AG09319 (cell line): ENCODE results near the gene LMBRD1.

Source experiments
- DNase-seq: peaks from one replicate; pipeline ENCODE4 v3.0.0-alpha.2; 2010; ENCODE audit warnings: low read depth; ENCODE audit errors: extremely low read depth
- TF ChIP-seq, protein P1 (sequence below): IDR thresholded peaks from 2 replicates; pipeline ENCODE4 v1.5.1; 2011; ENCODE audit warnings: low read depth, mild to moderate bottlenecking, inconsistent platforms, low read length, moderate library complexity

Gene LMBRD1

DNA sequence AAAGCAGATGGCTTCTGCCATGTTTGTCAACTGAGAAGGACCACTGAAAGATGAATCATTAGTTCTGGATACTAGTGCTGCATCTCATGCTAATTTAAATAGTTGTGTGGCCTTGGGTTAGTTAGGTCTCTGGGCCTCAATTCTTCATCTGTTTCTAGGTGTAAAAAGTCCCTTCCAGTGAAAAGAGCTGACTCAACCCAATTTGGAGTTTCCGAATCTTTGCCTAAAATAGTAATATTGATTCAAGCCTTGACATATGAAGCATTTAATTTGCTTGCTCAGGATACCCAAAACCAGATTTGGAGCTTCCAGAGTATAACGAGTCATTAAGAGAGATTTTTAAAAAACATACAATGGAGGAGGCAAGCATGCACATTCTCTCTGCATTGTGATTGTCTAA, 163.9 kb downstream of the LMBRD1 start:
- no peak for DNase-seq
- TF ChIP-seq, protein P1, sequence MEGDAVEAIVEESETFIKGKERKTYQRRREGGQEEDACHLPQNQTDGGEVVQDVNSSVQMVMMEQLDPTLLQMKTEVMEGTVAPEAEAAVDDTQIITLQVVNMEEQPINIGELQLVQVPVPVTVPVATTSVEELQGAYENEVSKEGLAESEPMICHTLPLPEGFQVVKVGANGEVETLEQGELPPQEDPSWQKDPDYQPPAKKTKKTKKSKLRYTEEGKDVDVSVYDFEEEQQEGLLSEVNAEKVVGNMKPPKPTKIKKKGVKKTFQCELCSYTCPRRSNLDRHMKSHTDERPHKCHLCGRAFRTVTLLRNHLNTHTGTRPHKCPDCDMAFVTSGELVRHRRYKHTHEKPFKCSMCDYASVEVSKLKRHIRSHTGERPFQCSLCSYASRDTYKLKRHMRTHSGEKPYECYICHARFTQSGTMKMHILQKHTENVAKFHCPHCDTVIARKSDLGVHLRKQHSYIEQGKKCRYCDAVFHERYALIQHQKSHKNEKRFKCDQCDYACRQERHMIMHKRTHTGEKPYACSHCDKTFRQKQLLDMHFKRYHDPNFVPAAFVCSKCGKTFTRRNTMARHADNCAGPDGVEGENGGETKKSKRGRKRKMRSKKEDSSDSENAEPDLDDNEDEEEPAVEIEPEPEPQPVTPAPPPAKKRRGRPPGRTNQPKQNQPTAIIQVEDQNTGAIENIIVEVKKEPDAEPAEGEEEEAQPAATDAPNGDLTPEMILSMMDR = no peak

DNA sequence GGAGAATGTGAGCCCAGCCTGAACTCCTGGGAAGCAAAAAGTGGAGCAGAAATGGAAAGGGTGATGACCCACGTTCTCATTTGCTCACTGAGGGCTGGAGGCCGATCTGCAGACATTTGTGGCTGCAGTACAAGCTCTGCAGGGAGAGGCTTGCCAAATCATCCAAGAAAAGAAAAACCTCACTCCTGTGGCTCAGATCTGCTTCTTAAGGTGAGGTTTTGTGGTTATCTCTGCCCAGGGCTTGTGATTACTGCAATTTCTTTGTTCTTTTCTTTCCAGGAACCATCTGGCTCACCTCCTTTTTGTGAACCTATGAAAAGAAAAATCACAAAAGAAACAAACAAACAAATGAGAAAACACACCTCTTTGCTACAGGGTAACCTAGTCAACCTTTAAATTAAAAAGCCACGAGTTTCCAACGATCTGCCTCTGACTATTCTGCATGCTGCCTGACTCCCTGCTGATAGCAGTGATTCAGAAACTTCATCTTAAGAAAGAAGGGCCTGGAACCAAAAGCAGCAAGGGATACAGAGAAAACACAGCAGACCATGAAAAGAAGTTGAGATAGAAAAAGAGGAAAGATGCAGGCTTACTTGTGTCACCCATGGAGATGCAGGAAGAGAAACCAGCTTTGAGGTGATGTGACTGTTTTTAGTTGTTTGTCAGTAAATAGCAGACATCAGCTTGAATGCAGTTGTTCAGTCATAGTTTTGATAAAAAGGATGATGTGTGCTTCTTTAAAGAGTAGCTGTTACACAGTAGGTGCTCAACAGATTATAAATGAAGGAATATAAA, 165.1 kb downstream of the LMBRD1 start:
- DNase-seq = no peak
- TF ChIP-seq, protein P1 = no peak

DNA sequence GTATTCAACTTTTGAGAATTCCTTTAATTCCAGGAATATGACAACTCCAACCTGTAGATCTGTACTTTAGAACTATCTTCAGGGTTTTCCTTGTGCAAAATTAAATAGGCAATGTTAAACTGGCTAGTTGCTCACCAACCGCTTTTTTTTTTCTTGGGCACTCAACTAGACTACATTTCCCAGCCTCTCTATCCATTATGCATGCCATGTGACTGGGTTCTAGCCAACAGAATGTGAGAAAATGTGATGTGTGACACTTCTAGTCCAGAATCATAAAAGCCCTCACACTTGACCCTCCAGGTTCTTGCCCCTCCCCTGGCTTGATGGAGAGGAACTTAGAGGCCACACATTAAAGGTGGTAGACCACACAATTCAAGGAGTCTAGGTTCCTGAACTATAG, 166.0 kb downstream of the LMBRD1 start:
- TF ChIP-seq, protein P1 = no peak

DNA sequence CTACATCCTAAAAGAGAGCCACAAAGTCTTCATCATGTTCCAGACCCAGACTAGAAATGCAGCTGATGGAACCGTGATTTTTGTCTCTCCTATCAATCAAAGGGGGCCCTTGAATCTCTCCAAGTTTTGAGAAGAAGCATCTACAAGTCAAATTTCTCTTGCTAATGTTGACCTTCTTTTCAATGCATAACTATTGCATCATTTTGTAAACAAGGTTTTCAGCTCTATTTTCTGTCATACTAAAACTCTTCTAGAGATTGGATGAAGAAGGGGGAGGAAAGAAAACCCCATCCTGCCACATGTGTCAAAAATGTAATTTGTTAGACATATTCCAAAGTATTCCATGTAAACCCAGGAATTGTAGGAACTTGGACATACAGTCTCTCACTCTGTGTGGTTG, 169.2 kb downstream of the LMBRD1 start:
- TF ChIP-seq, protein P1 = no peak
- no peak for DNase-seq

More for the DNA sequence above, 166.0 kb downstream of the LMBRD1 start:
- DNase-seq = no peak

DNA sequence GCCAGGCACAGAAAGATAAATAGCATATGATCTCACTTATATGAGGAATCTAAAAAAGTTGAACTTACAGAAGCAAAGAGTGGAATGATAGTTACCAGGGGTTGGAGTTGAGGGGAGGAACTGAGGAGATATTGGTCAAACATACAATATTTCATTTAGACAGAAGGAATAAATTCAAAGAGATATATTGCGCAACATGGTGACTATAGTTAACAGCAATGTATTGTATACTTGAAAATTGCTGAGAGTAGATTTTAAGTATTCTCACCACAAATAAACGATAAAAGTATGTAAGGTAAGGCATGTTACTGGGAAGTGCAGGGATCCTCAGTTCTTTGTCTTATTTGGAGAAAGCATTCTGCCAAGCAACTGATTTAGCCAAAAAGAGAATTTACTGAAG, 171.9 kb downstream of the LMBRD1 start:
- DNase-seq = no peak
- TF ChIP-seq, protein P1 = no peak
